GM21526 (cell line): ENCODE data around the gene ARFGEF2.
"Not testable (repeated sequence)": the region's sequence is repeated elsewhere in the genome, so short reads cannot be mapped to it uniquely, and the experiment has no call there.

Source experiments
- ATAC-seq: cut with Tn5 transposase; IDR thresholded peaks from one replicate; pipeline ENCODE4 v1.9.1; 2021; ENCODE audit warnings: moderate library complexity; ENCODE audit not compliant: unreplicated experiment, low FRiP score

Gene ARFGEF2

DNA sequence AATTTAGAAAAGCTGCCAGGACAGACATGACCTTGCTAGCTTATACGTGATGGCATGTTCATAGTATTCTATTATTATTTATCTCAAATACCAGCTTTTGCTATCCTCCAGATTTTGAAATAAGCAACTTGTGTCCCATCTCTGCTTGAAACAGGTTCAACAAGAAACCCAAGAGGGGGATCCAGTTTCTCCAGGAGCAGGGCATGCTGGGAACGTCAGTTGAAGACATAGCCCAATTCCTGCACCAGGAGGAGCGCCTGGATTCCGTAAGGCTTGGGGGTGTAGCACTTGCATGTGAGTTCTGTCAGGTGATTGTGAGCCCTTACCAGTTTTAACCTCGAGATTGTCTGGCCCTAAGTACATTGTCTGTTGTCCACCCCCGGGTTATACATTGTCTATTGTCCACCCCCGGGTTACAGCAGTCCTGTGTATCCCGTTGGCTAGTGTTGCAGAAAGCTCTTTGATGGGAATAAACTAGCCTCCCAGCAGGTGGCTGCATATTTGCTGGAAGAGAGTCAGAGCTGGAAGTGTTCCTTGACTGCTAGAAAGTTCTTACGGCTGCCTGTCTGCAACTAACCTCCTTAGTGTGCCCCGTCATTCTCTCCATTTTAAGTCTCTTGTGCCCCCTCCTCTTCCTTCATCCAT, 63.2 kb downstream of the ARFGEF2 start:
- no peak for ATAC-seq

DNA sequence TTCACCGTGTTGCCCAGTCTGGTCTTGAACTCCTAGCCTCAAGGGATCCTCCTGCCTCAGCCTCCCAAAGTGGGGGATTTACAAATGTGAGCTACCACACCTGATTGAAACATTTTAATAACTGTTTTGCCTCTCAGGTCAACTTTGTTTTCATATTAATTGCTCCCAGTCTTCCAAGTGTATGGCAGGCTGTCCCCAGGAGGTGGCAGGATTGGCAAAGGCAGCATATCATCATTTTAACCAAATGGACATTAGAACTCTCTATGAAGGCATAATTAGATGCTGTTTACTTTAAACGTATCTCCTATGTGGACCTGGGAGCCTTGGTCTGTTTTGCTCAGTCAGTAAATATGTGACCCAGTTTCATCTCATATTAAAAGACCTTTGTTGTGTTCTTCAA, 65.4 kb downstream of the ARFGEF2 start:
- ATAC-seq = no peak

DNA sequence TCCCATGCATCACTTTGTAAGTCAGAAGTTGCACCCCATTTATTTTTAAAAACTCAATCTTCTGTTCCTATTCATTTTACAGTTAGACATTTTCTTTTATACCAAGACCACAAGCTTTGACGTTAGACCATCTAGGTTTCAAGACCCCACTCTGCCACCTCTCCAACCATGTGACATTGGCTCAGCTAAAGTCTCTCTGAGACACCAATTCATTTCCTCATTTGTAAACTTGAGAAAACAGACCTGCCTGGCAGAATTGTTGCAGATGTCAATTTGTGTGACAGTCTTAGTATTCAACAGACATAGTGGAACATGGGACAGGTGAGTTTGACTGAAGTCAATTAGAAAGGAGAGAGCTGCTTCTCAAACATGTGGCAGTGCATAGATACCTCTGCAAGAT, 69.0 kb downstream of the ARFGEF2 start:
- ATAC-seq = no peak

DNA sequence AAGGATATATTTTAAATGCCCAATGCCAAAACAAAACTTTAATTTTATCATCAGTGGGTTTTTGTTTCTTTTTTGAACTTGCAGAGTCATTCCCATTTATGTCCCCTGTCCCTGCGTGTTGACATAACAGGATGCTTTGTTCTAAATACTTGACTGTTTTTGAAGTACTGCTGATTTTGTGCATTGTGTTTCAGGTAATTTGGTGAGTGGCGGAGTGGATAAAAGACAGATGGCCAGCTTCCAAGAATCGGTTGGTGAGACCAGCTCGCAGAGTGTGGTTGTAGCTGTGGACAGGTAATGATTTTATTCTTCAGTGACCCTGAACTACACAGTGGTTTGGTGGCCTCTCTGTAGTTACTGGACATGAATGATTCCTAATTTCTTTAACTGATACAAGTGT, 74.1 kb downstream of the ARFGEF2 start:
- ATAC-seq = no peak

DNA sequence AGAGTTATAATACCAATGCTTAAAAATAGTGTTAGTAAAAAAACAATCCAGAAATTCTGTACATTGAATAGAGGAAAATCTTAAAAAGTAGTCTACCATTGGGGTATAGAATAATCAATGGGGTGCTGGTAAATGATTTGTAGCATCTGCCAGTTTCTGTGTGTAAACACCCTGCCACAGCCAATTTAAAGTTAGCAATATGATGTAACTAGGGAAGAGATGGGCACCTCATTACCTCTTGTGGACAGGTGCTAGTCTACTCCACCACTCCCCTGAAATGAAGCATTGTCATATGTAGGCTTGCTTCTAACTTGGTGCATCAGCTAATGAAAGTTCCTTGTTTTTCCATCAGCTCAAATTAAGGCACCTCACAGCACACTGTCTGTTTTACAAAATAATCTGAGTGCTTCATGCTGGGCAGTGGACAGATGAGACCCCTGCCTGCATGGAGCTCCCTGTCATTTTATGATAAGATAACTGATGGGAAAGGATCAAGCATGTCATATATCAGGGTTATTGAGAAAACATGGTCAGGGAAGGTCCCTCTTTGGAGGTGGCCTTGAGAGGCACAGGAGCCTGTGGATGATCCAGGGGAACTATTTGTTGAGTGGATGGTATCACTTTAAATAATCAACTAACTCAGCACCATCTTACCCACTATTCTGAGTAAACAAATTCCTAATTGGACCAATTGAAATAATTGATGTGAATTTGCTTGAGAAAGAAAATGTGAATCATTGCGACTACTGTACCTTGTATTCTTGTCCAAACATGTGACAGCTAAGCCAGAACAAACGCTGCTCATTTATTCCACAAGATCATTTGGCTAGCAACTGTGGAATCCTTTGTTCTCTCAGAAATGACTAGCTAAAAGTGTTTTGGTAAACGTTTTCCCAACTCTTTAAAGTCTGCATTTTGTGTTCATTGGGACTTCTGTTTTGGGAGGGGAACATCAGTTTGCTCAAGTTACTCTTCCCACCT, 78.7 kb downstream of the ARFGEF2 start:
- ATAC-seq = no peak

DNA sequence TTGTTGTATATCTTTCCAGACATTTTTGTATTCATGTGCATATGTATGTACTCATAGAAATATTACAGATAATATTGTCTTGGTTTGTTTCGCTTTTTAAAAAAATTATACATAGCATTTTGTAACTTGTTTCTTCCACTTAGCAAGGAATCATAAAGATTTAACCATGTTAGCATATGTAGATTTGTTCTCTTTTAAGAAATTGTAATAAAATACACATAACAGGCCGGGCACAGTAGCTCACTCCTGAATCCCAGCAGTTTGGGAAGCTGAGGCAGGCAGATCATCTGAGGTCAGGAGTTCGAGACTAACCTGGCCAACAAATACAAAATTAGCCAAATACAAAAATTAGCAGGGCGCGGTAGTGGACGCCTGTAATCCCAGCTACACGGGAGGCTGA, 80.2 kb downstream of the ARFGEF2 start:
- no peak for ATAC-seq

DNA sequence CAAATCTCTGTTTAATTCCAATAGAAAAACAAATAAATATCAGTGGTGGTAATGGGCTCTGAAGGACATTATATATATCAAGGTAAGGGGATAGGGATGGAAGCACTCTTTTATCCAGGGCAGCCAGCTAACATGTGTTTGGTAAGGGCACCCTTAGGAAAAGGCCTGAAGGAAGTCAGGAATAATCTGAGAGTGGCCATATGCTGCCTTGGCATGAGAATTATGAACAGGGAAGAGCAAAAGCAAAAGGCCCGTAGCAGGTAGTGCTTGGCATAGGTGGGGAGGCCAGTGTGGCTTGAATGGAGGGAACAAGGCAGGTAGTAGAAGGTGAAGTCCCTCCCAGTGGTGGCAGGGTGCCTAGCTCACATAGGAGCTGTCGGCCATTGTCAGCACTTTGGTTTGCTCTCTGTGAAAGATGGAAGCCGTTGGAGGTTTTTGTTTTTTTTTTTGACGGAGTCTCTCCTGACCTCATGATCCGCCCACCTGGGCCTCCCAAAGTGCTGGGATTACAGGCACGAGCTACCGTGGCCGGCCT, 85.0 kb downstream of the ARFGEF2 start:
- ATAC-seq = no peak

DNA sequence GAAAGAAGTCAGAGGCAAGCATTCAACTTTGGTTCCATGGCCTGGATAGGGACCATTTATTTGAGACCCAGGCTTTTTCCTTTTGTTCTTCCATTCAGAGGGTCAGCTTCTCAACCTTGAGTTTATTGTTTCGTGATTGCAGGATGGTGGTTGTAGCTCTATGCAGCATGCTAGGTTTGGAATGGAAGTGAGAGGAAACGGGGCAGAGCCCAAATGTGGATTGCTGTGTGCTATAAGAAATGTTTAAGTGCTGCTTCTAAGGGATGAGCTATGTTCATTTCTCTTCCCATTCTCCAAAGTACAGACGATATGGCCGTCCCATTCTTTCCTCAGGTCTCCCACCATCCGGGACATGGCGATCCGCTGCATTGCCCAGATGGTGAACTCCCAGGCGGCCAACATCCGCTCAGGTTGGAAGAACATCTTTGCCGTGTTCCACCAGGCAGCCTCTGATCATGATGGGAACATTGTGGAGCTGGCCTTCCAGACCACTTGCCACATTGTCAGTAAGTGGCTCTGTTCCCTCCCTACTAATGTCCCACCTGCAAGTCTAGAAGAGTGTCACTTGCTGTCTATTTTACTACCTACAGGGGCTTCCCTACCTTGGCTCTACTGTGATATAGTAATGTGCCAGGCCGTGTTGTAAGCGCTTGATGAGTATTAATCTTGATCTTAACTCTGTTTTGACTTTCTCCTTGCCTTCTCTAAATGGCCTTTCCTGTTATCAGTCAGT, 88.6 kb downstream of the ARFGEF2 start:
- ATAC-seq = no peak

DNA sequence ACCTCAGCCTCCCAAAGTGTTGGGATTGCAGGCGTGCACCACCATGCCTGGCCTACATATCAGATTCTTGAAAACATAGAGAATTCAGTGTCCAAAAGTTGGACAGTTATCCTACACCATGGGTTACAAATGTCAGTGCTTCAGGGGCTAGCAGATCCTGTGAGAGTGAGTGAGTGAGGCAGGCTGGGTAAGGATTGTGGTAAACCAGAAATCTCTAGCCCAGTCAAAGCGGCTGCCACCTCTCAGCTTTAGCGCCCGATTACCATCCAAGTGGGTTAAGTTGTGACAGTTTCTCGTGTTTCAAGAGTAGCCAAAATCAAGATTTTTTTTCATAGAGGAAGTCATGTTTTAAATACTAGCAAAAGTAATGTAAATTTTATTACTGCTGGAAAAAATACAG, 102.7 kb downstream of the ARFGEF2 start:
- no peak for ATAC-seq

DNA sequence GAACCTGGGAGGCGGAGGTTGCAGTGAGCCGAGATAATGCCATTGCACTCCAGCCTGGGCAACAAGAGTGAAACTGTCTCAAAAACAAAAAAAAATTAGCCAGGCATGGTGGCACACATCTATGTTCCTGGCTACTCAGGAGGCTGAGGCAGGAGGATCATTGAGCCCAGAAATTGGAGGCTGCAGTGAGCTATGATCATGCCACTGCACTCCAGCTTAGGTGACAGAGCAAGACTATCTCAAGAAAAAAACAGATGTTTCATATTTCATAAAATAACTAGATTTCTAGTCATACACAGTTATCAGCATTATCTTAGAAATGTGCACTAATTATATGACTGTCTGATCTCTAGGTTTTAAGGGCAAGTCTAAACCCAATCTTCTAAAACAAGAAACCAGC, 106.7 kb downstream of the ARFGEF2 start:
- ATAC-seq = not testable (repeated sequence)

DNA sequence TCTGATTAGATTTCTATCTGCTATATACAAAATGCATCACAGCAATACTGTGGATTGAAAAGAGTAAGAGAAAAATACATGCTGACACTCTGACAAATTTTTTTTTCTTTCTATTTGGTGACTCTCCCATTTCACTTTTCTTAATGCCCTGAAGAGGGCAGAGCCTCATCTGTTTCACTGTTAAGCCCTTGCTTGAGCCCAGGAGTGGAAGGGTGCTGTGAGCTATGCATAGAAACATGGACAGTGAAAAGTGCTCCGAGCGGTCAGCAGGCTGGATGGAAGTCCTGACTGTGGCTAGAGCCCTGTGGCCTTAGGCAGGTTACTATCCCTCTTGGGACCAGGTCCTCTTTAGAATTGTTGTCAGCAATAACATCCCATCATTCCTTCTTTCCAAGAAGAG, 107.2 kb downstream of the ARFGEF2 start:
- ATAC-seq = no peak

DNA sequence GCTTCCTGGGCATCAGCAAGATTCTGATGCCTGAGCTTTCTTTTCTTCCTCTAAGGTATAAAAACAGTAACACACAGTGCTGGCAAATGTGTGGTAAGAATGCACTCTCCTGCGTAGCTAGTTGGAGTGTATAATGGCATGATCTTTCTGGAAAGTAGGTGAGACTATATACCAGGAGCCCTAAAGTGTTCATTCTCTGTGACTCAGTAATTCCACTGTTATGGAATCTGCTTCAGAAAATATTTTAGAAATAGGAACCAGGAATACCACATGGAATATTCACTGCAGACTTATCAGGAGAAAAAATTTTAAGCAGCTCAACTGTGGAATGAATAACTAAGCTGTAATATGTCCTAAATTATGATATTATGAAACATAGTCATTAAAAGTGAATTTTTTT, 107.7 kb downstream of the ARFGEF2 start:
- no peak for ATAC-seq

DNA sequence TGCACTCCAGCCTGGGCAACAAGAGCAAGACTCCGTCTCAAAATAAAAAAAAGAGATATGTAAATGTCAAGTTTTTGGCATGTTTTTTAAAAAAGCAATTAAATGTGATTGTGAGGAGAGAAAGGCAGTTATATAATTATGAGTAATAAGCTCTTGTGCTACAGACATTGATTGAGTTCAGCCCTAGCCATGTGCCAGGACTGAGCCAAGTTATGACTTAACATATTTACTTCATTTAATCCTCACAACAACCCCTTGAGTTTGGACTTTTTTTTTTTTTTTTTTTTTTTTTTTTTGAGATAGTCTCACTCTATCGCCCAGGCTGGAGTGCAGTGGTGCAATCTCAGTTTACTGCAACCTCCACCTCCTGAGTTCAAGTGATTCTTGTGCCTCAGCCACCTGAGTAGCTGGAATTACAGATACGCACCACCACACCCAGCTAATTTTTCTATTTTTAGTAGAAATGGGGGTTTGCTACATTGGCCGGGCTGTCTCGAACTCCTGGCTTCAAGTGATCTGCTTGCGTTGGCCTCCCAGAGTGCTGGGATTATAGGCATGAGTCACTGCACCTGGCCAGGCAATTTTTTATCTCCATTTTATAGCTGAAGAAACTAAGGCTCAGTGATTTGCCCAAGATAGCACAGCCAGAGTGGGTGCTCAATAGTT, 109.6 kb downstream of the ARFGEF2 start:
- no peak for ATAC-seq

DNA sequence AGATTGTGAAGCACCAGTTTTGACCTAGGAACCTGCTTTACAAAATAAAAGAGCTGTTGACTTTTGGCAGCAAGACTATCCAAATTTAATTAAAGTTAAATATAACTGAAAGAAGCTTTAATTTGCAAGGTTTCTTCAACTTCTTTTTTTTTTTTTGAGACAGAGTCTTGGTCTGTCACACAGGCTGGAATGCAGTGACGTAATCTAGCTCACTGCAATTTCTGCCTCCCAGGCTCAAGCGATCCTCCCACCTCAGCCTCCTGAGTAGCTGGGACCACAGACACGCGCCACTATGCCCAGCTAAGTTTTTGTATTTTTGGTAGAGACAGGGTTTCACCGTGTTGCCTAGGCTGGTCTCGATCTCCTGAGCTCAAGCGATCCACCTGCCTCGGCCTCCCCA, 110.9 kb downstream of the ARFGEF2 start:
- ATAC-seq = no peak

DNA sequence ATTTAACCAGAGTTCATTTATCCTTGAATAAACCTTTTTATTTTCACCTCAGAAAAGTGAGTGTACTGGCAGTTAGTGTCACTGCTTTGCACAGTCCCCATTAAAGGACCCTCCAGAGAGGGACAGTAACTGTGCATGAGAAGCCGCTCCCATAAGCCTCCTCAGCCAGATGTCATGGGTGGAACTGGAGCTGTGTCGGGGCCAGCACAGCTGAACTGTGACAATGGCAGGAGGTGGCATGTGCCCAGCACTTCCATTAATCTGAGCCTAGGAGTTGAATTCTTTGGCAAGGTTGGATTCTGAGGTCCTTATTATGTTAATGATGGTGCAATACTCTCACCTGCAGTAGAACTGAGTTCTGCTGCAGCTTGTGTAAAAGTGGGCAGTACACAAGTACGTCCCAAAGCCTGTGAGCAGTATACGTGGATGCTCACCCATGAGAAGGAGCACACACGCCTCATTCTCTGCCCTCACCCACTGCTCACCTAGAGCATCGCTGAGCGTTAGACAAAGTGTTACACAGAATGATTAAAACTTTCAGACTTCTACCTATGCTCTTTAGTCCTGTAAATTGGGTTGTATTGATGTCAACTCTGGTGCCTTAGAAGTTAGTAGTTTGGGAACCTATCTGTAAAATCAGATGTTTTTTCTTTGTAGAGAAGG, 112.7 kb downstream of the ARFGEF2 start:
- ATAC-seq = no peak

DNA sequence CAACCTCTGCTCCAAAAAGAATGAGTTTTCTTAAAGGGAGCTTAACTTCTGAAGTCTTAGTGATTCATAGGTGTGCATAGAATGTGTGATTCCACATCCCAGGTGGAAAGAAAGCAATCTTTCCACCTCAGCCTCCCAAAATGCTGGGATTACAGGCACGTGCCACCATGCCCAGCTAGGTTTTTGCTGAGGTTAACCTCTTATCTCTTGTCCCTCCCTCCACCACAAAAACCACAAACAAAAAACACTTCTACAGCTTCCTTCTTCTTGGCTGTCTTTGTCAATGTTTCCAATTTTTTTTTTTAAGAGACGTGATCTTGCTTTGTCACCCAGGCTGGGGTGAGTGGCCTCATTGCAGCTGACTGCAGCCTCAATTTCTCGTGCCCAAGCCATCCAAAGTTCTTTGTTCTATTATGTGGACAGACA, 116.5 kb downstream of the ARFGEF2 start:
- ATAC-seq = no peak

DNA sequence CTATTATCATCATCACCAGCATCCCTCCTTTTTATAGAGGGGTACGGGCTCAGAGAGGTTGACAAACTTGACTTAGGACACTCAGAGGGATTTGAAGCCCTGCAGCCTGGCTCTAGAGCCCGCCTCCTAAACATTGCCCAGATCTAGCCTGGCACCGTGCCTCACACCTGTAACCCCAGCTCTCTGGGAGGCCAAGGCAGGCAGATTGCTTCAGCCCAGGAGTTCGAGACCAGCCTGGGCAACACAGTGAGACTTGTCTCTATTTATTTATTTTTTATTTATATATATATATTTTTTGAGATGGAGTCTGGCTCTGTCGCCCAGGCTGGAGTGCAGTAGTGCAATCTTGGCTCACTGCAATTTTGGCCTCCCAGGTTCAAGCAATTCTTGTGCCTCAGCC, 118.3 kb downstream of the ARFGEF2 start:
- ATAC-seq = no peak

DNA sequence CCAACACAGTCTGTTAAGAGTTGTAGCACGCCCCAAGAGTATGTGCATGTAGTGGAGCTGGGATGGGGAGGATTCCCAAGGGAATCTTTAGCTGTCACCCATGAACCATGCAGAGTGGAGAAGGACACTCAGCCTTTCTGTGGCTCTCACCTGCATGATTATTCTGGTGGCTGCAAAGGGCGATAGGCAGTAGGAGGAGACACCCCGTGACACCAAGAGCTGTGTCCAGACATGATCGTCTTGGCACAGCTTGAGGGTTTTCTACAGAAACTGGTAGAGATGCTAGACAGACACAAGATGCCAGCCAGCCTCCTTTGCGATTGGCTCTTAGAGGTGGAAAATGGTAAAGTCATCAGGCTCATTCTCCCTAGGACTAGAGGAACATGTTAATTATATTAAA, 121.5 kb downstream of the ARFGEF2 start:
- no peak for ATAC-seq

DNA sequence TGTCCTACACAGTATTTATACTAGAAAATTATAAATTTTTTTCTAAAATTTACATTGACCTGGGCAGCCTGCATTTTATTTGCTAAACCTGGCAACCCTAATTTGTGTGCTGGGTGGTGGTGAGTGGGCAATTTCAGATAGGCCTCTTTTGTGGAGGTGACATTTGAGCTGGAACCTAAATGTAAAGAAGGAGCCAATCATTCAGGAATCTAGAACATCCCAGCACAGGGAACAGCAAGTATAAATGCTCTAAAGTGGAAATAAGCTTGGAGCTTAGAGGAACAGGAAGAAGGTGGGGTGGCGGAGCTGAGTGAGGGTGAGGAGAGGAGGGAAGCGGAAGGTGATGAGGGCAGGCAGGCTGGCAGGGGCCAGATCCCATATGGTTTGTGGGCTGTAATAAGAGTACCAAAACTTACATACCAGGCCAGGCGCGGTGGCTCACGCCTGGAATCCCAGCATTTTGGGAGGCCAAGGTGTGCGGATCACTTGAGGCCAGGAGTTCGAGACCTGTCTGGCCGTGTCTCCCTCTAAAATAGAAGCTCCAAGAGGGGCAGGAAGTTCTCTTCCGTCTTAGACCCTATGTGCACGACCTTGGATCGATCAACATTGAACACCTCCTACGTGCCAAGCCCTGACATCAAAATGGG, 124.1 kb downstream of the ARFGEF2 start:
- ATAC-seq = no peak
